Tibial artery (tissue), 4 donors: ENCODE results near the gene OSBPL1A.

Source experiments
- DNase-seq, 2 donors: peaks; one replicate each; pipeline ENCODE4 v3.0.0-alpha.2; 2019
- H3K27ac ChIP-seq, 2 donors: fragments of 200-600 bp; sonication (generic) in 1 of 2; 1 replicate in 1 of 2; 2 replicates in 1 of 2; pipeline ENCODE4 v1.5.1; 2018 to 2019; ENCODE audit warnings: mild to moderate bottlenecking in 1 of 2
- H3K27me3 ChIP-seq, 2 donors: fragments of 200-600 bp; sonication (generic) in 1 of 2; one replicate each; pipeline versions ENCODE4 v1.5.1 to v1.6.0; 2016 to 2019
- H3K36me3 ChIP-seq, 3 donors: fragments of 200-600 bp; sonication (generic) in 2 of 3; one replicate each; pipeline ENCODE4 v1.5.1; 2016 to 2019; ENCODE audit warnings: mild to moderate bottlenecking in 2 of 3
- H3K4me1 ChIP-seq, 4 donors: fragments of 200-600 bp; sonication (generic) in 2 of 4; 1 replicate in 3 of 4; 2 replicates in 1 of 4; pipeline ENCODE4 v1.5.1; 2016 to 2019
- H3K4me3 ChIP-seq, 2 donors: fragments of 200-600 bp; sonication (generic) in 1 of 2; 1 replicate in 1 of 2; 2 replicates in 1 of 2; pipeline ENCODE4 v1.5.1; 2018 to 2019; ENCODE audit warnings: mild to moderate bottlenecking in 2 of 2
- H3K9me3 ChIP-seq, 3 donors: fragments of 200-600 bp; sonication (generic) in 1 of 3; one replicate each; pipeline ENCODE4 v1.5.1; 2016 to 2019
- CTCF ChIP-seq, 2 experiments: fragments of 200-600 bp in 1 of 2; fragments of 450-650 bp in 1 of 2; IDR thresholded peaks; one replicate each; pipeline ENCODE4 v1.5.1; 2017 to 2019; ENCODE audit warnings: antibody characterized with exemption in 2 of 2, mild to moderate bottlenecking in 1 of 2, moderate library complexity in 1 of 2
- intact Hi-C: fragments of 100-400 bp; cut with DNase I; formaldehyde crosslinking; loops from one replicate; pipeline ENCODE4 v1.15.0; 2023; ENCODE audit warnings: low total_unique reads

The OSBPL1A gene

GRCh38 chr18:24270358-24270936 is 127.2 kb downstream of the OSBPL1A start:
- DNase-seq = no peak
- Histone ChIP-seq H3K9me3 (no peaks in the 10 kb centered on the region), H3K27me3 (no peaks in the 10 kb centered on the region), H3K4me3 (peak overlapping the region; percentile 87 to 90), H3K4me1 (peaks cover 0 to 38% (median 20%) of the 10 kb centered on the region in 4 donors), H3K27ac (peak overlapping the region; percentile 85 to 88), H3K36me3 (peaks cover 0 to 8% (median 0%) of the 10 kb centered on the region in 3 donors)
- intact Hi-C loops = loop anchor here (5.0 kb wide), 2 partner anchors 58 to 93 kb away; no protein-coding TSS in a partner anchor
- TF ChIP-seq CTCF (IDR thresholded peaks at IDR 0.05) = no peak

- Histone ChIP-seq H3K36me3 (peaks cover 0 to 8% (median 0%) of the 10 kb centered on the region in 3 donors), H3K4me3 (no peak overlapping the region), H3K4me1 (peaks cover 0 to 31% (median 17%) of the 10 kb centered on the region in 4 donors), H3K27me3 (no peaks in the 10 kb centered on the region), H3K27ac (peak overlapping the region in 1 of 2 donors; percentile 88), H3K9me3 (no peaks in the 10 kb centered on the region)
- TF ChIP-seq CTCF (IDR thresholded peaks at IDR 0.05) = no peak
- no peak for DNase-seq
- intact Hi-C loops = no loop called here
Observed at GRCh38 chr18:24268784-24269550, 128.7 kb downstream of the OSBPL1A start.

- peaks cover 0 to 8% (median 0%) of the 10 kb centered on the region in 3 donors for H3K36me3 ChIP-seq
- H3K27ac ChIP-seq = no peak overlapping the region
- H3K4me1 ChIP-seq = peaks cover 0 to 32% (median 16%) of the 10 kb centered on the region in 4 donors
- no peak for TF ChIP-seq CTCF (IDR thresholded peaks at IDR 0.05)
- H3K9me3 ChIP-seq = no peaks in the 10 kb centered on the region
- no peak overlapping the region for H3K4me3 ChIP-seq
- intact Hi-C loops = no loop called here
- no peak for DNase-seq
- H3K27me3 ChIP-seq = no peaks in the 10 kb centered on the region
Observed at GRCh38 chr18:24267878-24268277, 129.7 kb downstream of the OSBPL1A start.

GRCh38 chr18:24266131-24266530 is 131.5 kb downstream of the OSBPL1A start:
- H3K27me3 ChIP-seq = no peaks in the 10 kb centered on the region
- no peak overlapping the region for H3K27ac ChIP-seq
- no peak for TF ChIP-seq CTCF (IDR thresholded peaks at IDR 0.05)
- peaks cover 0 to 8% (median 0%) of the 10 kb centered on the region in 3 donors for H3K36me3 ChIP-seq
- H3K4me1 ChIP-seq = peaks cover 0 to 41% (median 19%) of the 10 kb centered on the region in 4 donors
- DNase-seq = no peak
- intact Hi-C loops = no loop called here
- no peak overlapping the region for H3K4me3 ChIP-seq
- H3K9me3 ChIP-seq = no peaks in the 10 kb centered on the region

GRCh38 chr18:24265502-24266064 is 132.0 kb downstream of the OSBPL1A start:
- intact Hi-C loops = no loop called here
- DNase-seq = no peak
- Histone ChIP-seq H3K4me1 (peaks cover 0 to 44% (median 17%) of the 10 kb centered on the region in 4 donors), H3K36me3 (peaks cover 0 to 8% (median 0%) of the 10 kb centered on the region in 3 donors), H3K4me3 (no peak overlapping the region), H3K27me3 (no peaks in the 10 kb centered on the region), H3K27ac (no peak overlapping the region), H3K9me3 (no peaks in the 10 kb centered on the region)
- TF ChIP-seq CTCF (IDR thresholded peaks at IDR 0.05) = no peak
